HL-60 (cell line): ENCODE results near the gene SYN1.

Experiments
- CTCF ChIP-seq: IDR thresholded peaks from one replicate; pipeline ENCODE4 v1.5.1; 2011; ENCODE audit warnings: low read length, control low read depth, inconsistent platforms; ENCODE audit not compliant: insufficient read depth
- POLR2AphosphoS5 ChIP-seq: IDR thresholded peaks from 2 replicates; pipeline ENCODE4 v1.6.1; 2012; ENCODE audit warnings: low read depth

- no peak for TF ChIP-seq CTCF
- TF ChIP-seq POLR2AphosphoS5: no peak
Observed at GRCh38 chrX:47662144-47662657, 42.5 kb upstream of the SYN1 start.
